Activated CD4-positive, CD25-positive, alpha-beta regulatory T cell treated with anti-CD3 and anti-CD28 coated beads, Interleukin-2, amount 50 U/mL, for 72 hours (primary cell): Measurements from ENCODE around the gene OR1A1.
"Not testable (repeated sequence)": the region's sequence is repeated elsewhere in the genome, so short reads cannot be mapped to it uniquely, and the experiment has no call there.

Experiments
- DNase-seq: peaks from one replicate; pipeline ENCODE4 v3.0.0; 2021

OR1A1 gene

GRCh38 chr17:3207367-3207766, at the start of gene OR1A1:
TSS of gene OR1A1 (plus strand) at chr17:3207667. CDS start at chr17:3215621, 7,954 bp downstream.
- no peak for DNase-seq

GRCh38 chr17:3167574-3167973, 39.9 kb upstream of the OR1A1 start:
- no peak for DNase-seq

GRCh38 chr17:3189961-3190360, 17.5 kb upstream of the OR1A1 start:
- no peak for DNase-seq

GRCh38 chr17:3197219-3197618, 10.2 kb upstream of the OR1A1 start, which contains the start of gene OR1A2:
TSS of gene OR1A2 (plus strand) at chr17:3197519. CDS start at chr17:3197519, 0 bp downstream.
- DNase-seq = no peak

- no peak for DNase-seq
Measured at GRCh38 chr17:3208484-3208883, 1.0 kb downstream of the OR1A1 start.

- DNase-seq = no peak
Measured at GRCh38 chr17:3213001-3213400, 5.5 kb downstream of the OR1A1 start.

- no peak for DNase-seq
Measured at GRCh38 chr17:3213587-3213986, 6.1 kb downstream of the OR1A1 start.

- DNase-seq = not testable (repeated sequence)
Measured at GRCh38 chr17:3219978-3220377, 12.5 kb downstream of the OR1A1 start.

GRCh38 chr17:3221850-3222249, 14.4 kb downstream of the OR1A1 start:
- DNase-seq = no peak

- no peak for DNase-seq
Measured at GRCh38 chr17:3222505-3222904, 15.0 kb downstream of the OR1A1 start.

- DNase-seq = not testable (repeated sequence)
Measured at GRCh38 chr17:3224721-3225352, 17.4 kb downstream of the OR1A1 start.

- not testable (repeated sequence) for DNase-seq
Measured at GRCh38 chr17:3232300-3232699, 24.8 kb downstream of the OR1A1 start.

GRCh38 chr17:3238685-3239084, 31.2 kb downstream of the OR1A1 start:
- not testable (repeated sequence) for DNase-seq

- not testable (repeated sequence) for DNase-seq
Measured at GRCh38 chr17:3241044-3241443, 33.6 kb downstream of the OR1A1 start.

- DNase-seq = not testable (repeated sequence)
Measured at GRCh38 chr17:3244841-3245240, 37.4 kb downstream of the OR1A1 start.

- DNase-seq = not testable (repeated sequence)
Measured at GRCh38 chr17:3249013-3249412, 41.5 kb downstream of the OR1A1 start.

GRCh38 chr17:3256575-3256974, 49.1 kb downstream of the OR1A1 start:
- no peak for DNase-seq

GRCh38 chr17:3260163-3260562, 52.7 kb downstream of the OR1A1 start:
- no peak for DNase-seq

GRCh38 chr17:3260600-3260999, 53.1 kb downstream of the OR1A1 start:
- DNase-seq = no peak
